Parathyroid adenoma (tissue), 2 donors: ENCODE data around the gene DENND1C.

Source experiments
- H2AFZ ChIP-seq: fragments of 300-600 bp; sonication (generic); one replicate; pipeline ENCODE4 v1.7.0; 2017; ENCODE audit warnings: antibody characterized with exemption, mild to moderate bottlenecking
- H3K27ac ChIP-seq: fragments of 300-600 bp; sonication (generic); one replicate; pipeline ENCODE4 v1.7.0; 2017
- H3K27me3 ChIP-seq: fragments of 300-600 bp; sonication (generic); one replicate; pipeline ENCODE4 v1.7.0; 2017; ENCODE audit warnings: low read length; ENCODE audit not compliant: control insufficient read depth, insufficient read depth
- H3K36me3 ChIP-seq: fragments of 300-600 bp; sonication (generic); one replicate; pipeline ENCODE4 v1.7.0; 2017; ENCODE audit warnings: low read length; ENCODE audit not compliant: control insufficient read depth, insufficient read depth
- H3K4me1 ChIP-seq: fragments of 300-600 bp; sonication (generic); one replicate; pipeline ENCODE4 v1.7.0; 2017; ENCODE audit warnings: control low read depth
- H3K4me2 ChIP-seq: fragments of 300-600 bp; sonication (generic); one replicate; pipeline ENCODE4 v1.7.0; 2017; ENCODE audit warnings: low read length
- H3K4me3 ChIP-seq: fragments of 300-600 bp; sonication (generic); one replicate; pipeline ENCODE4 v1.7.0; 2017; ENCODE audit warnings: low read depth, low read length
- H3K79me2 ChIP-seq: fragments of 300-600 bp; sonication (generic); one replicate; pipeline ENCODE4 v1.7.0; 2017; ENCODE audit warnings: control low read depth
- H3K9ac ChIP-seq: fragments of 300-600 bp; sonication (generic); one replicate; pipeline ENCODE4 v1.7.0; 2017; ENCODE audit warnings: mild to moderate bottlenecking
- H3K9me3 ChIP-seq: fragments of 300-600 bp; sonication (generic); one replicate; pipeline ENCODE4 v1.7.0; 2017; ENCODE audit warnings: low read length; ENCODE audit not compliant: control insufficient read depth
- CTCF ChIP-seq: fragments of 300-600 bp; sonication (generic); IDR thresholded peaks from one replicate; pipeline ENCODE4 v1.7.0; 2017; ENCODE audit warnings: antibody characterized with exemption, mild to moderate bottlenecking
- donor health status: primary hyperparathyroidism.

Gene DENND1C

GRCh38 chr19:6452223-6452614 is 29.4 kb downstream of the DENND1C start:
- TF ChIP-seq CTCF, result no peak
- Histone ChIP-seq H3K36me3 (no peaks in the 10 kb centered on the region), H3K9ac (no peak overlapping the region)

DNA sequence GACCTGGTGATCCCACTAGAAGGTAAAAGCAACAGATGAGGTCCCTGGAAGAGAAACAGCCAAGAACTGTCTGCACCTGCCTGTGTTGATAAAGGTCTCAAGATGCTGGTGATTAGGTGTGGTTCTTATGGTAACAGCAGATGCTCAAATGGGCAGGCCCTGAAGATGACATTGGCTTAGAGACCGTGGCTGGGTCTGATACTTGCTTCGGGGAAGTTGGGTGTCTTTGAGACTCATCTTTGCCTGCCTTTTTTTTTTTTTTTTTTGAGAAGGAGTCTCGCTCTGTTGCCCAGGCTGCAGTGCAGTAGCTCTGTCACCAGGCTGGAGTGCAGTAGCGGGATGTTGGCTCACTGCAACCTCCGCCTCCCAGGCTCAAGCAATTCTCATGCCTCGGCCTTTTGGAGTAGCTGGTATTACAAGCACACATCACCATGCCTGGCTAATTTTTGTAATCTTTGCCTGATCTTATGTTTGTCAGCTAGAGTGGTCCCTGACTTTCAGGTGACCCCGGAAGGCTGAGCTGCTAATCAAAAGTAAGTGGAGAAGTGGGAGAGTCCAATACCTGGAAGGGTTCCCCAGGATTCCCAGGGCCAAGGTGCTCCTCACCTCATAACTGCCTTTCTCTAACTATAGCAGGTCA is 29.9 kb downstream of the DENND1C start:
- no peaks in the 10 kb centered on the region for H3K9me3 ChIP-seq
- H3K9ac ChIP-seq, result no peak overlapping the region
- no peaks in the 10 kb centered on the region for H3K4me1 ChIP-seq
- no peak overlapping the region for H2AFZ ChIP-seq
- TF ChIP-seq CTCF, result no peak
- H3K27me3 ChIP-seq, result no peaks in the 10 kb centered on the region
- no peak overlapping the region for H3K4me2 ChIP-seq
- no peaks in the 10 kb centered on the region for H3K36me3 ChIP-seq
- no peak overlapping the region for H3K27ac ChIP-seq
- H3K79me2 ChIP-seq, result no peaks in the 10 kb centered on the region
- H3K4me3 ChIP-seq, result no peak overlapping the region

More at GRCh38 chr19:6452223-6452614, 29.4 kb downstream of the DENND1C start:
- no peak overlapping the region for H2AFZ ChIP-seq
- H3K9me3 ChIP-seq, result no peaks in the 10 kb centered on the region
- no peak overlapping the region for H3K4me3 ChIP-seq
- H3K4me1 ChIP-seq, result no peaks in the 10 kb centered on the region
- H3K4me2 ChIP-seq, result no peak overlapping the region
- no peaks in the 10 kb centered on the region for H3K79me2 ChIP-seq
- H3K27ac ChIP-seq, result no peak overlapping the region
- H3K27me3 ChIP-seq, result no peaks in the 10 kb centered on the region

DNA sequence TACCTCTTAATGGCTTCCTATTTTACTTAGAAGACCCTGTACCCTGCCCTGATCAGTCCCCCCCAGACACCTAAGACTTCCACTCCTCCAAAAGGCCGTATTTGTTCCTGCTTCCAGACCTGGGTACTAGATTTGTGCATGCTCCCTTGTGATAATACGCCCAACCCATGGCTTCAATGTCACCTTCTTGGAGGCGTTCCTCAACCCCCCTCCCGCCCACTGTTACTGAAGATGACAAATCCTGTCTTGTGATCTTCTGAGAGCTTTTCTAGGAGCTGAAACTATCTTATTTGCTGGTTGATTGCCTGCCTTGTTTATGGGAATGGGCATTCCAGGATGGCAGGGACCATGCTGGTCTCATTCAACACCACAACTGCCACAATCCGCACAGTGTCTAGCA is 31.4 kb downstream of the DENND1C start:
- Histone ChIP-seq H3K9me3 (no peaks in the 10 kb centered on the region), H3K27me3 (no peaks in the 10 kb centered on the region), H3K27ac (no peak overlapping the region), H3K4me3 (no peak overlapping the region), H3K4me1 (no peaks in the 10 kb centered on the region), H3K9ac (no peak overlapping the region), H2AFZ (no peak overlapping the region), H3K4me2 (no peak overlapping the region), H3K79me2 (no peaks in the 10 kb centered on the region), H3K36me3 (no peaks in the 10 kb centered on the region)
- no peak for TF ChIP-seq CTCF

DNA sequence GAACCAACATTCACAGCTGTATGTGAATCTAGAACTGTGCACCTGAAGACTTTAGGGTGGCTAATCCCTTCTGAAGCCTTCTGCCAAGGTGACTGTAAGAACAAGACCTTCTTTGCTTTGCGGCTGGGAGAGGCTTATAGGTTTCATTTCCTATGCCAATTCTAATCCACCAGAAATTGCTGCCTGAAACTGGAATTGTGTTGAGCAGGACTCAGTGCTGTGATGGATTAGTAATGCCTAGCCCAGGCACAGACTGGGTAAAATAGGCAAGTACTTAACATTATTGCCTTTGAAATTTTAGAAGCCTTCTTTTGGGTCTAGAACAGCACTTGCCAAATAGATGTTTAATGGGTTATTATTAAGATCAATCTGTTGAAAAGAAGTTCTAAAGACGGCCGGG is 33.5 kb downstream of the DENND1C start:
- Histone ChIP-seq H3K9me3 (no peaks in the 10 kb centered on the region), H3K4me3 (no peak overlapping the region), H3K27ac (no peak overlapping the region), H3K4me1 (no peaks in the 10 kb centered on the region), H2AFZ (no peak overlapping the region), H3K4me2 (no peak overlapping the region), H3K36me3 (no peaks in the 10 kb centered on the region), H3K27me3 (no peaks in the 10 kb centered on the region), H3K9ac (no peak overlapping the region), H3K79me2 (no peaks in the 10 kb centered on the region)
- no peak for TF ChIP-seq CTCF

DNA sequence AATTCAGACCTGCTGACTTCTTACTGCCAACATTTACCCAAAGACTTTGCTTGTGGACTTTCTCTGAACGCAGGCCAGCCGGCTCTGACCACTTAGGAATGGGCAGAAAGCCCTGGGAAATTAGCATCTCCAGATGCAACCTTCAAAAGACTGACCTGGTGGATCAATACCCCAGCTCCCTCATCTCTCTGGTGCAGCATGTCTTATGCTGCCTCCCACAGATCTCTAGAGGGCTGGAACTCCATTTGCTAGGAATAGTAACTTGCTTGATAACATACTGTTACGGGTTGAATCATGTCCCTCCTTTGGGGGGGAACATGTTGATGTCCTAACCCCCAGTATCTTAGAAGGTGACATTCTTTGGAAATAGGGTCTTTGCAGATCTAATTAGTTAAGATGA is 35.1 kb downstream of the DENND1C start:
- Histone ChIP-seq H3K4me1 (no peaks in the 10 kb centered on the region), H3K4me3 (no peak overlapping the region), H3K27me3 (no peaks in the 10 kb centered on the region), H3K9ac (no peak overlapping the region), H3K79me2 (no peaks in the 10 kb centered on the region), H2AFZ (no peak overlapping the region), H3K4me2 (no peak overlapping the region), H3K9me3 (no peaks in the 10 kb centered on the region), H3K36me3 (no peaks in the 10 kb centered on the region), H3K27ac (no peak overlapping the region)
- TF ChIP-seq CTCF, result no peak
